Small intestine (tissue), 7 donors: Measurements from ENCODE around the gene CD47. TPM values are rescaled to one million over a fixed set of nuclear protein-coding genes. Genes with fewer than 3 reads are reported as not detected.

ENCODE experiments used
- DNase-seq, 2 donors: peaks; one replicate each; pipeline versions ENCODE4 v3.0.0 to v3.0.0-alpha.2; 2013
- FAIRE-seq: peaks from 2 replicates; lab custom pipeline; 2012; peaks lifted over from hg19 to GRCh38; lab: Jason Lieb, UNC
- H3K27ac ChIP-seq, 3 donors: one replicate each; pipeline ENCODE4 v1.5.1; 2013; ENCODE audit warnings: low read length in 2 of 3, mild to moderate bottlenecking in 2 of 3, control low read depth in 1 of 3, inconsistent platforms in 1 of 3, low read depth in 1 of 3, moderate library complexity in 1 of 3
- H3K27me3 ChIP-seq, 3 donors: one replicate each; pipeline ENCODE4 v1.6.1; 2013; ENCODE audit warnings: low read length in 3 of 3, inconsistent platforms in 1 of 3; ENCODE audit not compliant: control insufficient read depth in 3 of 3, insufficient read depth in 3 of 3
- H3K36me3 ChIP-seq, 3 donors: one replicate each; pipeline ENCODE4 v1.6.1; 2013; ENCODE audit warnings: low read length in 3 of 3, inconsistent platforms in 1 of 3, low read depth in 1 of 3, mild to moderate bottlenecking in 1 of 3, moderate library complexity in 1 of 3; ENCODE audit not compliant: control insufficient read depth in 3 of 3, insufficient read depth in 2 of 3
- H3K4me1 ChIP-seq, 3 donors: one replicate each; pipeline ENCODE4 v1.6.1; 2013; ENCODE audit warnings: low read length in 2 of 3, inconsistent platforms in 1 of 3, low read depth in 1 of 3, mild to moderate bottlenecking in 1 of 3, moderate library complexity in 1 of 3; ENCODE audit not compliant: control insufficient read depth in 3 of 3, insufficient read depth in 2 of 3
- H3K4me3 ChIP-seq, 3 donors: one replicate each; pipeline ENCODE4 v1.5.1; 2013; ENCODE audit warnings: low read length in 3 of 3, control low read depth in 1 of 3, inconsistent platforms in 1 of 3, low read depth in 1 of 3, mild to moderate bottlenecking in 1 of 3, moderate library complexity in 1 of 3
- H3K9me3 ChIP-seq, 2 donors: one replicate each; pipeline ENCODE4 v1.6.1; 2013; ENCODE audit warnings: low read depth in 1 of 2, low read length in 1 of 2; ENCODE audit not compliant: control insufficient read depth in 2 of 2, insufficient read depth in 1 of 2
- WGBS, 3 donors: extraction: QIAGEN DNeasy Blood & Tissue Kit; methylation state at CpG; one replicate each; pipeline ENCODE4 v1.1.7; 2013; 5-methylcytosine and 5-hydroxymethylcytosine counted together
- polyA plus RNA-seq, 4 donors: library from polyadenylated mRNA; stranded (reverse) in 3 of 4; unstranded in 1 of 4; fragments of 200-250 nt in 3 of 4; fragments of 120-200 nt in 1 of 4; gene quantifications; one replicate each; pipeline versions ENCODE4 v1.2.1 to v1.2.3, GENCODE V29; 2013
- donor health status: healthy with polysubstance abuse.
- donor health status: control.
- donor health status: control.
- donor health status: Bipolar disorder and iron deficiency.
- donor health status: healthy.

The CD47 gene
- polyA plus RNA-seq, 4 donors: 18.9 to 68.2 (median 48.2) TPM

- no peak for FAIRE-seq
- 57 to 81% (median 72%) methylated on average over 8 of the region's 8 CpGs for WGBS, 3 donors
- peaks cover 0 to 6% (median 3%) of the 10 kb centered on the region in 3 donors for H3K4me1 ChIP-seq
Observed at GRCh38 chr3:108018552-108018951, 72.3 kb downstream of the CD47 start.

GRCh38 chr3:108017587-108017986 is 73.2 kb downstream of the CD47 start:
- Histone ChIP-seq H3K27me3 (no peaks in the 10 kb centered on the region), H3K4me3 (no peak overlapping the region), H3K9me3 (no peaks in the 10 kb centered on the region), H3K36me3 (no peaks in the 10 kb centered on the region), H3K4me1 (peaks cover 0 to 6% (median 3%) of the 10 kb centered on the region in 3 donors), H3K27ac (no peak overlapping the region)
- WGBS, 3 donors: 72 to 80% (median 79%) methylated on average over 4 of the region's 4 CpGs
- FAIRE-seq (no peak), DNase-seq (no peak)

More at GRCh38 chr3:108018552-108018951, 72.3 kb downstream of the CD47 start:
- no peaks in the 10 kb centered on the region for H3K27me3 ChIP-seq
- H3K4me3 ChIP-seq: no peak overlapping the region
- H3K27ac ChIP-seq: no peak overlapping the region
- H3K9me3 ChIP-seq: no peaks in the 10 kb centered on the region
- DNase-seq: no peak
- no peaks in the 10 kb centered on the region for H3K36me3 ChIP-seq

GRCh38 chr3:108014943-108015342 is 75.9 kb downstream of the CD47 start:
- no peaks in the 10 kb centered on the region for H3K4me1 ChIP-seq
- no peaks in the 10 kb centered on the region for H3K36me3 ChIP-seq
- H3K4me3 ChIP-seq: no peak overlapping the region
- H3K27me3 ChIP-seq: no peaks in the 10 kb centered on the region
- 94 to 98% (median 95%) methylated on average over 2 of the region's 2 CpGs for WGBS, 3 donors
- FAIRE-seq (no peak), DNase-seq (no peak)
- no peak overlapping the region for H3K27ac ChIP-seq
- no peaks in the 10 kb centered on the region for H3K9me3 ChIP-seq

- no peak for DNase-seq
- FAIRE-seq: no peak
- Histone ChIP-seq H3K27me3 (no peaks in the 10 kb centered on the region), H3K27ac (no peak overlapping the region), H3K36me3 (no peaks in the 10 kb centered on the region), H3K4me1 (no peaks in the 10 kb centered on the region), H3K9me3 (no peaks in the 10 kb centered on the region), H3K4me3 (no peak overlapping the region)
- 75 to 94% (median 84%) methylated on average over 8 of the region's 8 CpGs for WGBS, 3 donors
Observed at GRCh38 chr3:108013141-108014055, 77.4 kb downstream of the CD47 start.

GRCh38 chr3:108012304-108012703 is 78.5 kb downstream of the CD47 start:
- DNase-seq (no peak), FAIRE-seq (no peak)
- Histone ChIP-seq H3K4me3 (no peak overlapping the region), H3K4me1 (no peaks in the 10 kb centered on the region), H3K27ac (no peak overlapping the region), H3K27me3 (no peaks in the 10 kb centered on the region), H3K9me3 (no peaks in the 10 kb centered on the region), H3K36me3 (no peaks in the 10 kb centered on the region)
- 89 to 94% (median 91%) methylated on average over 8 of the region's 8 CpGs for WGBS, 3 donors

GRCh38 chr3:108011616-108012015 is 79.2 kb downstream of the CD47 start:
- Histone ChIP-seq H3K9me3 (no peaks in the 10 kb centered on the region), H3K27me3 (no peaks in the 10 kb centered on the region), H3K4me1 (peaks cover 0 to 5% (median 0%) of the 10 kb centered on the region in 3 donors), H3K36me3 (no peaks in the 10 kb centered on the region), H3K27ac (no peak overlapping the region), H3K4me3 (no peak overlapping the region)
- FAIRE-seq (no peak), DNase-seq (no peak)
- WGBS, 3 donors: 81 to 83% (median 82%) methylated on average over 4 of the region's 4 CpGs

GRCh38 chr3:108008931-108009639 is 81.7 kb downstream of the CD47 start:
- H3K27ac ChIP-seq: no peak overlapping the region
- DNase-seq (no peak), FAIRE-seq (no peak)
- peaks cover 0 to 16% (median 0%) of the 10 kb centered on the region in 3 donors for H3K4me1 ChIP-seq
- no peaks in the 10 kb centered on the region for H3K36me3 ChIP-seq
- no peak overlapping the region for H3K4me3 ChIP-seq
- no peaks in the 10 kb centered on the region for H3K9me3 ChIP-seq
- no peaks in the 10 kb centered on the region for H3K27me3 ChIP-seq
- WGBS, 3 donors: 81 to 95% (median 92%) methylated on average over 3 of the region's 3 CpGs

- H3K9me3 ChIP-seq: no peaks in the 10 kb centered on the region
- peaks cover 0 to 16% (median 0%) of the 10 kb centered on the region in 3 donors for H3K4me1 ChIP-seq
- no peak overlapping the region for H3K27ac ChIP-seq
- no peaks in the 10 kb centered on the region for H3K27me3 ChIP-seq
- H3K36me3 ChIP-seq: no peaks in the 10 kb centered on the region
- no peak for FAIRE-seq
- WGBS, 3 donors: 88 to 96% (median 95%) methylated on average over 2 of the region's 2 CpGs
- no peak overlapping the region for H3K4me3 ChIP-seq
- DNase-seq: no peak
Observed at GRCh38 chr3:108008106-108008505, 82.7 kb downstream of the CD47 start.
